Measurements from ENCODE around the gene ZDHHC14. TPM values are rescaled to one million over a fixed set of nuclear protein-coding genes. Genes with fewer than 3 reads are reported as not detected.

ZDHHC14 gene
- total RNA-seq, 1 donor from 2014 or later: 5.1 TPM

DNA sequence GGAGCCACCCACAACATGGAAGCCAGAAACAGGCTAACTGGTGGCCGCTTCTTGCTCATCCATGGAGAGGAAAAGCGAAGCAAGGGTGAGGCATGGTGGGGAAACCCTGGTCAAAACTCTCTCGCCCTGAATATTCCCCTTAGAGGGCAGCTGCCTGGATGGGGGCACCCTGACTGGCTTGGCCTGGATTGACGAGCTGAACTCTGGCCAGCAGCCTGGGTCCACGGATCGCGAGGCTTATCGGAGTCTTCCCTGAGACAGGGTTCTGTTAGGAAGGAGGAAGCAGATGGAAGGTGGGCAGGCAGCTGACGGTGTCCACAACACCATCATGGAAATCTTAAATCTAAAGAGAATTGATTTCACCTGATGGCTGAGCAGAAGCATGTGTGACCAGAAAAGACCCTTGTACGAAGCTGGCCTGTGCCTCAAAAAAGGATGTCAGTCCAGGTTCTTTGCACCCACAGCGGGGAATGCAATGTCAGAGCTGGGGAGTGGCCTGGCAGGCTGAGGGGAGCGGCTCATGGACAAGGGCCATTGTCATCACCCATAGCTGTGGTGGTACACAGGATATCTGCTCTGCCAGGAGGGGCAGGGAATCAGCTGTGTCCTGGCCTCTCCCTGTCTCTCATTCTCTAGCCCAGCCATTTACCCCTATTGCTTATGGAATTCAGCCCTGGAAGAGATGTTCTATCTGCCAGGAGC lies 332.6 kb downstream of the ZDHHC14 start:
- H3K4me1 Mint-ChIP-seq (ENCODE audit: low read depth, unreplicated experiment): peaks cover 6% of the 10 kb centered on the region
- H3K27ac Mint-ChIP-seq (ENCODE audit: unreplicated experiment): no peak overlapping the region
- peaks cover 1% of the 10 kb centered on the region for H3K27me3 Mint-ChIP-seq (ENCODE audit: unreplicated experiment)
- no peaks in the 10 kb centered on the region for H3K36me3 Mint-ChIP-seq (ENCODE audit: unreplicated experiment)
- DNase-seq: no peak
- peaks cover 1% of the 10 kb centered on the region for H3K9me3 Mint-ChIP-seq (ENCODE audit: unreplicated experiment)
- H3K4me3 Mint-ChIP-seq (ENCODE audit: unreplicated experiment): no peak overlapping the region
- no peak for TF ChIP-seq CTCF (IDR thresholded peaks at IDR 0.05; ENCODE audit: partially characterized antibody, unreplicated experiment)

DNA sequence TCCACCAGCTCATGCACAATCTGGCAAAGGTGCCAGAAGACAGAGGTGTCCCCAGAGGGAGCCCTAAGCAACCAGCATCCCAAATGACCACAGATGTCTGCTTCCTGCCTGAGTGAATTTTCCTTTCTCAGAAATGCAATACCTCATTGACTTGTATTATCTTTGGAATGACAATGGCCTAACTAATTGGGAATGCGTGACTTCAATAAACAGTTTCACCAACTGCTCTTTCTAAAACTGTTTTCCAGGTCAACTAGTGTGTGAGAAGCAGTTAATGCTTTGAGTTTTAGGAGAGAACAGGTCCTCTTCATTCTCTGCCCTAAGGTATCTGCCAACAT lies 333.1 kb downstream of the ZDHHC14 start:
- Mint-ChIP-seq H3K4me1 (ENCODE audit: low read depth, unreplicated experiment) (peaks cover 6% of the 10 kb centered on the region), H3K9me3 (ENCODE audit: unreplicated experiment) (peaks cover 1% of the 10 kb centered on the region), H3K4me3 (ENCODE audit: unreplicated experiment) (no peak overlapping the region), H3K27ac (ENCODE audit: unreplicated experiment) (no peak overlapping the region), H3K36me3 (ENCODE audit: unreplicated experiment) (no peaks in the 10 kb centered on the region), H3K27me3 (ENCODE audit: unreplicated experiment) (peaks cover 1% of the 10 kb centered on the region)
- no peak for TF ChIP-seq CTCF (IDR thresholded peaks at IDR 0.05; ENCODE audit: partially characterized antibody, unreplicated experiment)
- DNase-seq: no peak

GRCh38 chr6:157715728-157716164 lies 334.8 kb downstream of the ZDHHC14 start:
- H3K4me3 Mint-ChIP-seq (ENCODE audit: unreplicated experiment): no peak overlapping the region
- H3K36me3 Mint-ChIP-seq (ENCODE audit: unreplicated experiment): no peaks in the 10 kb centered on the region
- peaks cover 1% of the 10 kb centered on the region for H3K27me3 Mint-ChIP-seq (ENCODE audit: unreplicated experiment)
- no peak for TF ChIP-seq CTCF (IDR thresholded peaks at IDR 0.05; ENCODE audit: partially characterized antibody, unreplicated experiment)
- no peak for DNase-seq
- H3K4me1 Mint-ChIP-seq (ENCODE audit: low read depth, unreplicated experiment): peaks cover 6% of the 10 kb centered on the region
- peaks cover 1% of the 10 kb centered on the region for H3K9me3 Mint-ChIP-seq (ENCODE audit: unreplicated experiment)
- H3K27ac Mint-ChIP-seq (ENCODE audit: unreplicated experiment): no peak overlapping the region

GRCh38 chr6:157716251-157716995 lies 335.4 kb downstream of the ZDHHC14 start:
- Mint-ChIP-seq H3K27me3 (ENCODE audit: unreplicated experiment) (peaks cover 1% of the 10 kb centered on the region), H3K27ac (ENCODE audit: unreplicated experiment) (no peak overlapping the region), H3K4me1 (ENCODE audit: low read depth, unreplicated experiment) (peaks cover 6% of the 10 kb centered on the region), H3K9me3 (ENCODE audit: unreplicated experiment) (peaks cover 1% of the 10 kb centered on the region), H3K36me3 (ENCODE audit: unreplicated experiment) (no peaks in the 10 kb centered on the region), H3K4me3 (ENCODE audit: unreplicated experiment) (no peak overlapping the region)
- DNase-seq: no peak
- TF ChIP-seq CTCF (IDR thresholded peaks at IDR 0.05; ENCODE audit: partially characterized antibody, unreplicated experiment): no peak

DNA sequence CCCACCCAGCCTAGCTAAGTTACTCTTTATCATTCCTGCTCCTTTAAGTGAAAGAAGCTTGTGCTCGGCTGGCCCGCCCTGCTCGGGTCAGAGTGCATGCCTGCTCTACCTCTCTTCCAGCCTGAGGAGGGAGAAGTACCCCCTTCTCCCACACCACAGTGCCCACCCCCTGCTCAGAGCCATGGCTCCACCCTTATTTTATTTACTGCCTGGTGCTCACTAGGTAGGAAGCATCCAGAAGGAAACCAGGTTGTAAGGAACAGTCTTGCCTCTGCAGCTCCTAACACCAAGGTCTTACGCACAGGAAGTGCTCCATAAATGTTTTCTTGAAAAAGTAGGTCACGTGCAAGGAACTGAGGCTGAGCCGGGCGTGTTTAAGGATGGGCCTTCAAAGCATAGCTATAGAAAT lies 336.4 kb downstream of the ZDHHC14 start:
- H3K36me3 Mint-ChIP-seq (ENCODE audit: unreplicated experiment): no peaks in the 10 kb centered on the region
- H3K4me3 Mint-ChIP-seq (ENCODE audit: unreplicated experiment): no peak overlapping the region
- H3K4me1 Mint-ChIP-seq (ENCODE audit: low read depth, unreplicated experiment): peaks cover 6% of the 10 kb centered on the region
- no peak for DNase-seq
- no peak for TF ChIP-seq CTCF (IDR thresholded peaks at IDR 0.05; ENCODE audit: partially characterized antibody, unreplicated experiment)
- H3K27ac Mint-ChIP-seq (ENCODE audit: unreplicated experiment): no peak overlapping the region
- peaks cover 1% of the 10 kb centered on the region for H3K9me3 Mint-ChIP-seq (ENCODE audit: unreplicated experiment)
- H3K27me3 Mint-ChIP-seq (ENCODE audit: unreplicated experiment): peaks cover 1% of the 10 kb centered on the region

Data from glutamatergic neuron (in vitro differentiated cells).